Activated CD8-positive, alpha-beta T cell treated with anti-CD3 and anti-CD28 coated beads, Interleukin-2, amount 10 ng/mL, durations not matched to agents 7 days and 5 days (primary cell): ENCODE measurements around the gene GGT6. TPM values are rescaled to one million over a fixed set of nuclear protein-coding genes. Genes with fewer than 3 reads are reported as not detected.
A peak's percentile ranks its signal among the peaks of the same experiment; 100 is the strongest.

ENCODE experiments used
- ATAC-seq: fragments of 150-1000 bp; cut with Tn5 transposase; one replicate; pipeline ENCODE4 v1.10.0; 2021; ENCODE audit warnings: moderate library complexity
- CTCF ChIA-PET: fragments of 350-600 bp; sonication (Branson Sonifier 250); formaldehyde crosslinking; loops from one replicate; lab custom pipeline; 2021; ENCODE audit warnings: antibody characterized with exemption; lab: Charles Lee
- POLR2A ChIA-PET: fragments of 350-600 bp; sonication (Branson Sonifier 250); formaldehyde crosslinking; loops from one replicate; lab custom pipeline; 2021; ENCODE audit warnings: antibody characterized with exemption; lab: Charles Lee
- DNase-seq: peaks from one replicate; pipeline ENCODE4 v3.0.0-alpha.2; 2020
- H3K27ac Mint-ChIP-seq: one replicate; pipeline ENCODE4 v1.8.0; 2021; ENCODE audit warnings: mild to moderate bottlenecking, mixed read lengths
- H3K27me3 Mint-ChIP-seq: one replicate; pipeline ENCODE4 v1.8.0; 2021; ENCODE audit warnings: low read depth, mixed read lengths
- H3K36me3 Mint-ChIP-seq: one replicate; pipeline ENCODE4 v1.8.0; 2021; ENCODE audit warnings: low read depth, mixed read lengths
- H3K4me1 Mint-ChIP-seq: one replicate; pipeline ENCODE4 v1.8.0; 2021; ENCODE audit warnings: low read depth, mixed read lengths
- H3K4me3 Mint-ChIP-seq: one replicate; pipeline ENCODE4 v1.8.0; 2021; ENCODE audit warnings: mild to moderate bottlenecking, mixed read lengths
- H3K9me3 Mint-ChIP-seq: one replicate; pipeline ENCODE4 v1.8.0; 2022; ENCODE audit warnings: mixed read lengths; ENCODE audit not compliant: insufficient read depth
- total RNA-seq, 2 experiments: library from RNA; stranded (reverse); gene quantifications; one replicate each; pipeline ENCODE4 v1.2.3, GENCODE V29; 2021

GGT6 gene
- total RNA-seq, 2 experiments from 2014 or later, result not detected

- Mint-ChIP-seq H3K27ac (peak overlapping the region; percentile 95), H3K9me3 (no peaks in the 10 kb centered on the region)
- CTCF ChIA-PET, result interaction anchor here (1.0 to 5.3 kb wide), 5 partner anchors 10 to 353 kb away, joined by 3 to 44 read pairs (median 6); no protein-coding TSS in a partner anchor
Observed at GRCh38 chr17:4555873-4556759, 4.3 kb downstream of the GGT6 start.

GRCh38 chr17:4554997-4555799 is 5.2 kb downstream of the GGT6 start, which contains the start of gene MYBBP1A:
MYBBP1A (minus strand) TSS chr17:4555384; CDS start chr17:4555324, 60 bp downstream.
- peak; percentile 98 for DNase-seq
- H3K4me1 Mint-ChIP-seq, result peaks cover 35% of the 10 kb centered on the region
- peak; percentile 93 for ATAC-seq
- H3K27ac Mint-ChIP-seq, result peak within 1 kb of the TSS; percentile 95
- peaks cover 25% of the 10 kb centered on the region for H3K36me3 Mint-ChIP-seq
- POLR2A ChIA-PET, result interaction anchor here (0.6 to 1.0 kb wide), 5 partner anchors 10 to 189 kb away, joined by 3 read pairs; partner anchors contain the start of gene UBE2G1
- H3K27me3 Mint-ChIP-seq, result no peaks in the 10 kb centered on the region
- CTCF ChIA-PET, result interaction anchor here (1.0 to 5.3 kb wide), 5 partner anchors 8 to 354 kb away, joined by 3 to 44 read pairs (median 3); no protein-coding TSS in a partner anchor
- no peaks in the 10 kb centered on the region for H3K9me3 Mint-ChIP-seq
- H3K4me3 Mint-ChIP-seq, result peak within 1 kb of the TSS; percentile 93

More at GRCh38 chr17:4555873-4556759, 4.3 kb downstream of the GGT6 start:
- H3K4me1 Mint-ChIP-seq, result peaks cover 37% of the 10 kb centered on the region
- no peak for ATAC-seq
- H3K27me3 Mint-ChIP-seq, result no peaks in the 10 kb centered on the region
- POLR2A ChIA-PET, result interaction anchor here (0.5 to 1.1 kb wide), 5 partner anchors 9 to 411 kb away, joined by 3 to 5 read pairs (median 3); no protein-coding TSS in a partner anchor
- no peak for DNase-seq
- H3K4me3 Mint-ChIP-seq, result peak overlapping the region; percentile 93
- peaks cover 16% of the 10 kb centered on the region for H3K36me3 Mint-ChIP-seq

GRCh38 chr17:4554441-4554996 is 5.9 kb downstream of the GGT6 start:
- Mint-ChIP-seq H3K9me3 (no peaks in the 10 kb centered on the region), H3K4me1 (peaks cover 35% of the 10 kb centered on the region), H3K27ac (peak overlapping the region; percentile 95), H3K27me3 (no peaks in the 10 kb centered on the region), H3K36me3 (peaks cover 30% of the 10 kb centered on the region), H3K4me3 (peak overlapping the region; percentile 93)
- ChIA-PET CTCF (interaction anchor here (1.0 to 5.3 kb wide), 3 partner anchors 9 to 134 kb away, joined by 3 to 44 read pairs (median 9); no protein-coding TSS in a partner anchor), POLR2A (interaction anchor here (0.9 kb wide), 1 partner anchor 188 kb away, joined by 3 read pairs; the partner anchor contains the start of gene UBE2G1)
- ATAC-seq (peak; percentile 2), DNase-seq (no peak)

- CTCF ChIA-PET, result interaction anchor here (2.0 to 5.3 kb wide), 2 partner anchors 13 to 133 kb away, joined by 9 to 44 read pairs; no protein-coding TSS in a partner anchor
- Mint-ChIP-seq H3K36me3 (peaks cover 33% of the 10 kb centered on the region), H3K27ac (peak overlapping the region; percentile 63), H3K4me3 (peak overlapping the region; percentile 93), H3K4me1 (peaks cover 35% of the 10 kb centered on the region), H3K27me3 (no peaks in the 10 kb centered on the region), H3K9me3 (no peaks in the 10 kb centered on the region)
- DNase-seq (no peak), ATAC-seq (no peak)
- POLR2A ChIA-PET, result no interaction called here
Observed at GRCh38 chr17:4553669-4554068, 6.7 kb downstream of the GGT6 start.

GRCh38 chr17:4551796-4552525 is 8.4 kb downstream of the GGT6 start:
- H3K36me3 Mint-ChIP-seq, result peaks cover 39% of the 10 kb centered on the region
- H3K27me3 Mint-ChIP-seq, result no peaks in the 10 kb centered on the region
- peaks cover 29% of the 10 kb centered on the region for H3K4me1 Mint-ChIP-seq
- CTCF ChIA-PET, result interaction anchor here (0.9 to 3.6 kb wide), 3 partner anchors 15 to 131 kb away, joined by 3 to 13 read pairs (median 3); no protein-coding TSS in a partner anchor
- DNase-seq, result no peak
- no peak overlapping the region for H3K27ac Mint-ChIP-seq
- ATAC-seq, result no peak
- no peak overlapping the region for H3K4me3 Mint-ChIP-seq
- H3K9me3 Mint-ChIP-seq, result no peaks in the 10 kb centered on the region
- POLR2A ChIA-PET, result no interaction called here

- no peak overlapping the region for H3K4me3 Mint-ChIP-seq
- POLR2A ChIA-PET, result no interaction called here
- H3K4me1 Mint-ChIP-seq, result peaks cover 22% of the 10 kb centered on the region
- no peaks in the 10 kb centered on the region for H3K27me3 Mint-ChIP-seq
- H3K9me3 Mint-ChIP-seq, result no peaks in the 10 kb centered on the region
- ATAC-seq, result no peak
- CTCF ChIA-PET, result interaction anchor here (0.9 to 3.6 kb wide), 3 partner anchors 12 to 76 kb away, joined by 3 to 13 read pairs (median 4); no protein-coding TSS in a partner anchor
- no peak for DNase-seq
- no peak overlapping the region for H3K27ac Mint-ChIP-seq
- H3K36me3 Mint-ChIP-seq, result peaks cover 42% of the 10 kb centered on the region
Observed at GRCh38 chr17:4551141-4551540, 9.2 kb downstream of the GGT6 start.

- peaks cover 42% of the 10 kb centered on the region for H3K36me3 Mint-ChIP-seq
- ATAC-seq, result no peak
- H3K9me3 Mint-ChIP-seq, result no peaks in the 10 kb centered on the region
- no peak for DNase-seq
- H3K27me3 Mint-ChIP-seq, result no peaks in the 10 kb centered on the region
- H3K4me3 Mint-ChIP-seq, result no peak overlapping the region
- ChIA-PET CTCF (interaction anchor here (1.6 to 3.6 kb wide), 2 partner anchors 12 to 16 kb away, joined by 4 to 13 read pairs; no protein-coding TSS in a partner anchor), POLR2A (no interaction called here)
- peaks cover 16% of the 10 kb centered on the region for H3K4me1 Mint-ChIP-seq
- no peak overlapping the region for H3K27ac Mint-ChIP-seq
Observed at GRCh38 chr17:4550534-4551039, 9.8 kb downstream of the GGT6 start.

GRCh38 chr17:4549781-4550533 is 10.4 kb downstream of the GGT6 start:
- DNase-seq (no peak), ATAC-seq (no peak)
- Mint-ChIP-seq H3K36me3 (peaks cover 42% of the 10 kb centered on the region), H3K9me3 (no peaks in the 10 kb centered on the region), H3K4me3 (no peak overlapping the region), H3K4me1 (peaks cover 13% of the 10 kb centered on the region), H3K27me3 (no peaks in the 10 kb centered on the region), H3K27ac (no peak overlapping the region)
- CTCF ChIA-PET, result interaction anchor here (1.6 to 3.6 kb wide), 2 partner anchors 13 to 17 kb away, joined by 4 to 13 read pairs; no protein-coding TSS in a partner anchor
- POLR2A ChIA-PET, result no interaction called here

GRCh38 chr17:4548721-4549531 is 11.5 kb downstream of the GGT6 start:
- no peaks in the 10 kb centered on the region for H3K27me3 Mint-ChIP-seq

More at GRCh38 chr17:4548721-4549531, 11.5 kb downstream of the GGT6 start:
- no peaks in the 10 kb centered on the region for H3K9me3 Mint-ChIP-seq
- no peak for DNase-seq
- POLR2A ChIA-PET, result no interaction called here
- peaks cover 5% of the 10 kb centered on the region for H3K4me1 Mint-ChIP-seq
- no peak overlapping the region for H3K27ac Mint-ChIP-seq
- H3K4me3 Mint-ChIP-seq, result no peak overlapping the region
- H3K36me3 Mint-ChIP-seq, result peaks cover 45% of the 10 kb centered on the region
- ATAC-seq, result no peak
- CTCF ChIA-PET, result interaction anchor here (3.6 kb wide), 1 partner anchor 18 kb away, joined by 13 read pairs; no protein-coding TSS in a partner anchor
